T-cell (primary cell): ENCODE results near the gene PKIG. TPM values are rescaled to one million over a fixed set of nuclear protein-coding genes. Genes with fewer than 3 reads are reported as not detected.
"Not testable (repeated sequence)": the region's sequence is repeated elsewhere in the genome, so short reads cannot be mapped to it uniquely, and the experiment has no call there.

Source experiments
- ATAC-seq, 4 experiments: fragments of 200-7000 bp in 3 of 4; fragments of 150-1000 bp in 1 of 4; cut with Tn5 transposase; replicated peaks in 1 of 4; 1 replicate in 3 of 4; 2 replicates in 1 of 4; pipeline ENCODE4 v1.10.0; 2021; ENCODE audit warnings: moderate library complexity in 3 of 4, mild to moderate bottlenecking in 2 of 4, moderate number of reproducible peaks in 1 of 4
- CTCF ChIA-PET, 2 donors: fragments of 300-600 bp; sonication (Branson Sonifier 250); formaldehyde crosslinking; loops; one replicate each; lab custom pipeline; 2022; ENCODE audit warnings: antibody characterized with exemption in 2 of 2; lab: Charles Lee
- POLR2A ChIA-PET, 2 donors: fragments of 300-600 bp; sonication (Branson Sonifier 250); formaldehyde crosslinking; loops; one replicate each; lab custom pipeline; 2022; ENCODE audit warnings: antibody characterized with exemption in 2 of 2; lab: Charles Lee
- DNase-seq, 35 experiments: peaks; one replicate each; pipeline versions ENCODE4 v3.0.0 to v3.0.0-alpha.2; 2013 to 2023
- H3K27ac ChIP-seq: one replicate; pipeline ENCODE4 v1.5.1; 2013; ENCODE audit warnings: low read length
- H3K27me3 ChIP-seq, 2 experiments: replicated peaks in 1 of 2; 1 replicate in 1 of 2; 2 replicates in 1 of 2; pipeline versions ENCODE4 v1.6.1 to v1.7.0; 2013; ENCODE audit warnings: low read length in 1 of 2, mixed read lengths in 1 of 2; ENCODE audit not compliant: control insufficient read depth in 2 of 2, insufficient read depth in 2 of 2; ENCODE audit errors: extremely low read depth in 1 of 2
- H3K36me3 ChIP-seq, 2 donors: 1 replicate in 1 of 2; 2 replicates in 1 of 2; pipeline versions ENCODE4 v1.6.1 to v1.7.0; 2013; ENCODE audit warnings: low read length in 1 of 2; ENCODE audit not compliant: control insufficient read depth in 2 of 2, insufficient read depth in 1 of 2; ENCODE audit errors: extremely low read depth in 1 of 2
- H3K4me1 ChIP-seq, 2 experiments: 1 replicate in 1 of 2; 2 replicates in 1 of 2; pipeline versions ENCODE4 v1.6.1 to v1.7.0; 2013; ENCODE audit warnings: low read length in 2 of 2, mixed read lengths in 1 of 2; ENCODE audit not compliant: insufficient read depth in 2 of 2, control insufficient read depth in 1 of 2; ENCODE audit errors: extremely low read depth in 1 of 2
- H3K4me3 ChIP-seq, 2 donors: 1 replicate in 1 of 2; 2 replicates in 1 of 2; pipeline versions ENCODE4 v1.5.1 to v1.7.0; 2013; ENCODE audit warnings: mild to moderate bottlenecking in 2 of 2, low read length in 1 of 2, moderate library complexity in 1 of 2; ENCODE audit not compliant: control insufficient read depth in 1 of 2; ENCODE audit errors: extremely low read depth in 1 of 2
- H3K9me3 ChIP-seq: 2 replicates; pipeline ENCODE4 v1.7.0; 2013
- H3K27ac Mint-ChIP-seq, 2 donors: one replicate each; pipeline ENCODE4 v1.8.0; 2020 to 2021; ENCODE audit warnings: mild to moderate bottlenecking in 2 of 2, mixed read lengths in 2 of 2
- H3K27me3 Mint-ChIP-seq, 2 donors: one replicate each; pipeline ENCODE4 v1.8.0; 2021 to 2022; ENCODE audit warnings: mixed read lengths in 2 of 2
- H3K36me3 Mint-ChIP-seq: one replicate; pipeline ENCODE4 v1.8.0; 2021; ENCODE audit warnings: mixed read lengths
- H3K4me1 Mint-ChIP-seq, 3 donors: one replicate each; pipeline ENCODE4 v1.8.0; 2020 to 2022; ENCODE audit warnings: mixed read lengths in 3 of 3, mild to moderate bottlenecking in 1 of 3
- H3K4me3 Mint-ChIP-seq, 3 donors: one replicate each; pipeline ENCODE4 v1.8.0; 2020 to 2022; ENCODE audit warnings: mild to moderate bottlenecking in 3 of 3, mixed read lengths in 3 of 3, moderate library complexity in 3 of 3
- H3K9me3 Mint-ChIP-seq, 3 donors: one replicate each; pipeline ENCODE4 v1.8.0; 2020 to 2022; ENCODE audit warnings: mixed read lengths in 3 of 3
- WGBS: methylation state at CpG from one replicate; pipeline ENCODE4 v1.1.5; 2013; ENCODE audit warnings: missing lambda C conversion rate; ENCODE audit not compliant: insufficient coverage; 5-methylcytosine and 5-hydroxymethylcytosine counted together
- total RNA-seq, 35 experiments: library from RNA in 6 of 35; stranded (reverse) in 6 of 35; fragments of 120-200 nt in 1 of 35; gene quantifications; one replicate each; pipeline versions ENCODE4 v1.2.1 to v1.2.4 and lab custom pipeline; 2013 to 2026

The PKIG gene
- total RNA-seq, 5 donors from 2014 or later (not counting 1 experiment from before 2014, with no cell fraction given): 2.1 to 7.7 (median 4.7) TPM

DNA sequence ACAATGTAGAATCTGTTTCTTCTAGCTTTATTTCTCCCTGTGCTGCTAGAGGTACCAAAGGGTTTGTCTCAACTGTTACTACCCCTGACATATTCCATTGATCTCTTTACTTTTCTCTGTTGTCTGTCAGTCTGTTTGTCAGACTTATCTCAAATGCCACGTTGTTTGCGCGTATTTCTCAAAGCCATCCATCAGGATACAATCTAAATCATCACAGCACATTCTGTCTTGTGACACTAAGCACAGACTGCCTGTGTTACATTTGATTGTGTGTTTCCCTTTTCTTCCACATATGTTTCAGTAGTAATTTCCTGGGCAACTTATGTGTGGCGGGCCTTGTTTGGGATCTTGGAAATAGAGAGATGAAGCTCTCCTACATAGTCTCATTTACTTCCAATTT lies 30.3 kb upstream of the PKIG start:
- WGBS: no CpG with 5 or more reads among the region's 4 CpGs
- Histone ChIP-seq H3K27me3 (no peaks in the 10 kb centered on the region), H3K4me1 (peaks cover 0 to 3% of the 10 kb centered on the region in 2 experiments), H3K9me3 (no peaks in the 10 kb centered on the region), H3K27ac (no peak overlapping the region), H3K4me3 (no peak overlapping the region), H3K36me3 (no peaks in the 10 kb centered on the region)
- Mint-ChIP-seq H3K4me1 (peaks cover 8 to 18% (median 15%) of the 10 kb centered on the region in 3 donors), H3K4me3 (no peak overlapping the region), H3K9me3 (no peaks in the 10 kb centered on the region), H3K27me3 (peaks cover 0 to 4% of the 10 kb centered on the region in 2 donors), H3K27ac (no peak overlapping the region), H3K36me3 (no peaks in the 10 kb centered on the region)
- DNase-seq (no peak), ATAC-seq (no peak)
- ChIA-PET CTCF (no interaction called here), POLR2A (no interaction called here)

DNA sequence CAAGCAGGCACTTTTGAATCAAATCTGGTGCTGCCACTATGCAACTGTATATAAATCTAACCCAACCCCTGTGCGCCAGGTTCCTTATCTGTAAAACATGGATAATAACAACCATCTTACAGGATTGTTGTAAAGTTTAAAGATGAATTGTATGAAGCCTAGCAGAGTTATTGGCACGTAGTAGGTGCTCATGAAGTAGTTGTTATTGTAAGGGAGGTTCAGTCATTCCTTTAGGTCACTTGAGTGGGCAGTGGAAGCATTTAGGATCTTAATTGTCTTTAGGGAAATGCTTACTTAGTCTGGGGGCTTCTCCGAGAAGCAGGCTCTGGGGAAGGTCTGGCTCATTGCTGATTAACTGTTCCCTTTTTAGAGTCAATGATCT lies 29.8 kb upstream of the PKIG start:
- H3K27ac ChIP-seq: no peak overlapping the region
- Mint-ChIP-seq H3K36me3 (no peaks in the 10 kb centered on the region), H3K27ac (peak overlapping the region; percentile 86 to 89), H3K4me1 (peaks cover 8 to 18% (median 15%) of the 10 kb centered on the region in 3 donors), H3K9me3 (no peaks in the 10 kb centered on the region), H3K4me3 (no peak overlapping the region), H3K27me3 (no peaks in the 10 kb centered on the region)
- POLR2A ChIA-PET: no interaction called here
- no peaks in the 10 kb centered on the region for H3K9me3 ChIP-seq
- CTCF ChIA-PET: no interaction called here
- DNase-seq (no peak), ATAC-seq (no peak)
- H3K27me3 ChIP-seq: no peaks in the 10 kb centered on the region
- WGBS: 67% methylated on average over 1 of the region's 3 CpGs
- no peaks in the 10 kb centered on the region for H3K36me3 ChIP-seq
- peaks cover 0 to 3% of the 10 kb centered on the region in 2 experiments for H3K4me1 ChIP-seq
- H3K4me3 ChIP-seq: no peak overlapping the region

DNA sequence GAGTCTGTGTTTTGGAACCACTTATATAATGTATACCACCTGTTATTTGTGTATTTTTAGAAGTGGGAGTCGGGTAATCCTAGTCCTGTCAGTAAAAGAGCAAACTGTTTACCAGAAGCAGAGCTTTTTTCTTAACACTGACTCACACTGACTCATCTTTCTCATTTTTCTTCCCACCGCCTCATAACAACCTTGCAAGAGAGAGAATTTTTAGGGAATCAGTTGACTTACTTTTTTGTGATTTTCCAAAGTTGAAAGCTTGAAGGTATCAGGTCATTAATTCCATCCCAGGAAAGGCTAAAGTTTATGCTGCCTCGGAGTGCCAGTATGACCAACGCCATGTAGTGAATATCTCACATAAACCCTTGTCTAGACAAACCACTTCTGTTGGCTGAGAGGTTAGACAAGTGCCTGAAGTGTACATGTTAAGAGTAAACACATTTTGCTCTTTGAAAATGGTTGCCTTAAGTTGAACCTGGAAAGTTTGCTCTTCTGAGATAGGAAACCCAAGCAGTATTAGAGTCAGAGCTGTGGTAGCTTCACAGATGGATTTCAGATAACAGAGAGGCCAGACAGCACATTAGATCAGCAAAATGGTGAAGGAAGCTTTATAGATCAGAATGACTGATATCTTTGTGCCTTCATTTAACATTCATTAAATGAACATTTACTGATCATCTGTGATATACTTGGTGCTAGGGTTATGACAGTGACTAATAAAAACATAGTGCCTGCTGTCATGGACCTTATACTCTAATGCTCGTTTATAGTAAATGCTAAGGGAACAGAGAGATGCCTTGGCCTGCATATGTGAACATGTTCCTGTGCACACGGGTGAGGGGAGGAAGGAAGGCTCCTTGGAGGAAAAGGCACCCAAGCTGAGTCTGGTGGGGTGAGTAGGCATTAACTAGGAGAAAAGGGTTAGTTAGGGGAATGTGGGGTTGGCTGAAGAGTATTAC lies 29.1 kb upstream of the PKIG start:
- POLR2A ChIA-PET: no interaction called here
- Histone ChIP-seq H3K27ac (no peak overlapping the region), H3K27me3 (no peaks in the 10 kb centered on the region), H3K9me3 (no peaks in the 10 kb centered on the region), H3K36me3 (no peaks in the 10 kb centered on the region), H3K4me3 (no peak overlapping the region), H3K4me1 (peaks cover 0 to 3% of the 10 kb centered on the region in 2 experiments)
- Mint-ChIP-seq H3K27me3 (no peaks in the 10 kb centered on the region), H3K4me1 (peaks cover 8 to 18% (median 15%) of the 10 kb centered on the region in 3 donors), H3K27ac (peak overlapping the region; percentile 86 to 89), H3K36me3 (no peaks in the 10 kb centered on the region), H3K4me3 (no peak overlapping the region), H3K9me3 (no peaks in the 10 kb centered on the region)
- DNase-seq: no peak
- ATAC-seq: peak; percentile 45 to 76 (median 66)
- WGBS: 94% methylated on average over 2 of the region's 6 CpGs
- CTCF ChIA-PET: interaction anchor here in 1 of 2 donors (0.6 kb wide), 1 partner anchor 65 kb away, joined by 3 read pairs; no protein-coding TSS in a partner anchor

DNA sequence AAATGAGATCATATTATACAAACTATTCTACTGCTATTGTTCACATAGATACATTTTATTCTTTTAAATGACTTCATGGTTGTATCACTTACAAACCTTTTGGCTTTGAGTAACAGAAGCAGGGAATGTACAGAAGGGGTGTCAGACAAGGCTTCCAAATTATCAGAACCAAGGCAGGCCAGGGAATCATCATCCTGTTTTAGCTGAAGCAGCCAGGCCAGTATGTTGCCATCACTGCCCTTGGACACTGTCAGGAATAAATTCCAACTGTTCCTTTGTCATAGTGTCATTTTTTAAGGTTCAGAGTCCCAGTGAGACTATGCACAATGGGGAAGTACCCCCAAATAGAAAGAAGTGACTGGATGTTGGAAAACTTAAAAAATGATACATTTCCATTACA lies 23.1 kb upstream of the PKIG start:
- H3K27ac Mint-ChIP-seq: no peak overlapping the region
- H3K36me3 Mint-ChIP-seq: no peaks in the 10 kb centered on the region
- Histone ChIP-seq H3K27ac (no peak overlapping the region), H3K4me3 (no peak overlapping the region), H3K27me3 (peaks cover 0 to 4% of the 10 kb centered on the region in 2 experiments), H3K9me3 (no peaks in the 10 kb centered on the region), H3K36me3 (no peaks in the 10 kb centered on the region), H3K4me1 (peaks cover 0 to 2% of the 10 kb centered on the region in 2 experiments)
- H3K27me3 Mint-ChIP-seq: peaks cover 0 to 3% of the 10 kb centered on the region in 2 donors
- no peak overlapping the region for H3K4me3 Mint-ChIP-seq
- ChIA-PET CTCF (interaction anchor here in 1 of 2 donors (0.7 kb wide), 1 partner anchor 18 kb away, joined by 3 read pairs; no protein-coding TSS in a partner anchor), POLR2A (no interaction called here)
- H3K9me3 Mint-ChIP-seq: no peaks in the 10 kb centered on the region
- H3K4me1 Mint-ChIP-seq: no peaks in the 10 kb centered on the region
- no peak for ATAC-seq
- no peak for DNase-seq

DNA sequence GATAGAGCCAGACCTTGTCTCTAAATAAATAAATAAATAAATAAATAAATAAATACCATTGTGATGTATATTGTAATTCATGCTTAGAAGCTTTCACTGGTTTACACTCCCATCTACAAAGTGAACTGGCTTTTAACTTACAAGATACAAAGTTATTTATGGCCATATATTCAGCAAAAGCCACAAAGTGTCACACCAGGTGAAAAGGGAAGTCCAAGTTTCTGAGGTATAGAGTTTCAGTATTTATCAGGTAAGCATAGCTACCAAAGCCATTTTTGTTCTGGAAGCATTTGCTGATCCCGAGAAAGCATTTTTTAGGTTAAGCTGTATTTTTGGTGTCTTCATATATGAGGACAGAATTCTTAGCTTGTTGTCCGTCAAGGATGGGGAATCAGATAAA lies 22.1 kb upstream of the PKIG start:
- CTCF ChIA-PET: no interaction called here
- ATAC-seq (no peak), DNase-seq (no peak)
- 83% methylated on average over 1 of the region's 2 CpGs for WGBS
- Mint-ChIP-seq H3K27me3 (peaks cover 0 to 3% of the 10 kb centered on the region in 2 donors), H3K36me3 (no peaks in the 10 kb centered on the region), H3K27ac (no peak overlapping the region), H3K4me1 (no peaks in the 10 kb centered on the region), H3K9me3 (no peaks in the 10 kb centered on the region), H3K4me3 (no peak overlapping the region)
- Histone ChIP-seq H3K27ac (no peak overlapping the region), H3K9me3 (no peaks in the 10 kb centered on the region), H3K27me3 (peaks cover 0 to 4% of the 10 kb centered on the region in 2 experiments), H3K4me1 (peaks cover 0 to 1% of the 10 kb centered on the region in 2 experiments), H3K36me3 (no peaks in the 10 kb centered on the region), H3K4me3 (no peak overlapping the region)
- POLR2A ChIA-PET: interaction anchor here in 1 of 2 donors (0.6 kb wide), 1 partner anchor 836 kb away, joined by 3 read pairs; no protein-coding TSS in a partner anchor

DNA sequence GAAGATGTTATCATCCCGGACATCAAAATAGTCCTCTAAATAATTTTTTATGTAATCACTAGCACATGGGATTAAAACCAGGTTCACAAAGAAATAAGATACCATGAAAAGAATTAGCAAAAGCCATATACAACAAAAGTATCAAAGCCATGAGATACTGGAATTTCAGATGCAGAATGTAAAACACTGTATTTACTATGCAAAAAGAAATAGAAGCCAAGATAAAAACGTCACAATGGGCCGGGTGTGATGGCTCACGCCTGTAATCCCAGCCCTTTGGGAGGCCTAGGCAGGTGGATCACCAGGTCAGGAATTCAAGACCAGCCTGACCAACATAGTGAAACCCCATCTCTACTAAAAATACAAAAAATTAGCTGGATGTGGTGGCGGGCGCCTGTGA lies 21.6 kb upstream of the PKIG start:
- CTCF ChIA-PET: not testable (repeated sequence)

More for the DNA sequence above, 21.6 kb upstream of the PKIG start:
- H3K36me3 Mint-ChIP-seq, H3K27me3 ChIP-seq, ATAC-seq, H3K9me3 ChIP-seq, H3K9me3 Mint-ChIP-seq, H3K27me3 Mint-ChIP-seq, H3K4me1 Mint-ChIP-seq, H3K27ac ChIP-seq, POLR2A ChIA-PET, H3K4me1 ChIP-seq, H3K27ac Mint-ChIP-seq, H3K36me3 ChIP-seq, H3K4me3 ChIP-seq, DNase-seq, H3K4me3 Mint-ChIP-seq: not testable (repeated sequence)
- no CpG with 5 or more reads among the region's 6 CpGs for WGBS
